Stimulated activated CD8-positive, alpha-beta memory T cell treated with anti-CD3 and anti-CD28 coated beads, Interleukin-15, amount 100 ng/mL, for 1 hour (primary cell): ENCODE results near the gene MSI2.

Experiments used
- DNase-seq: peaks from one replicate; pipeline ENCODE4 v3.0.0-alpha.2; 2020; ENCODE audit warnings: low read depth

MSI2 gene

GRCh38 chr17:57527221-57528057, 271.1 kb downstream of the MSI2 start:
- no peak for DNase-seq

- no peak for DNase-seq
Measured at GRCh38 chr17:57528058-57528451, 271.7 kb downstream of the MSI2 start.

- no peak for DNase-seq
Measured at GRCh38 chr17:57530026-57530425, 273.7 kb downstream of the MSI2 start.

GRCh38 chr17:57530508-57530907, 274.2 kb downstream of the MSI2 start:
- DNase-seq: no peak

GRCh38 chr17:57531078-57531477, 274.8 kb downstream of the MSI2 start:
- DNase-seq: no peak

- no peak for DNase-seq
Measured at GRCh38 chr17:57531648-57532504, 275.6 kb downstream of the MSI2 start.

GRCh38 chr17:57532556-57532955, 276.2 kb downstream of the MSI2 start:
- DNase-seq: no peak

GRCh38 chr17:57532966-57533365, 276.6 kb downstream of the MSI2 start:
- DNase-seq: no peak

- no peak for DNase-seq
Measured at GRCh38 chr17:57533684-57534305, 277.5 kb downstream of the MSI2 start.

GRCh38 chr17:57534863-57535248, 278.5 kb downstream of the MSI2 start:
- no peak for DNase-seq

GRCh38 chr17:57535249-57535966, 279.1 kb downstream of the MSI2 start:
- DNase-seq: no peak

GRCh38 chr17:57536289-57536688, 280.0 kb downstream of the MSI2 start:
- no peak for DNase-seq

GRCh38 chr17:57536789-57537523, 280.6 kb downstream of the MSI2 start:
- DNase-seq: no peak

GRCh38 chr17:57537524-57538410, 281.4 kb downstream of the MSI2 start:
- no peak for DNase-seq

GRCh38 chr17:57538736-57539456, 282.6 kb downstream of the MSI2 start:
- no peak for DNase-seq

- no peak for DNase-seq
Measured at GRCh38 chr17:57539529-57540301, 283.4 kb downstream of the MSI2 start.

- DNase-seq: no peak
Measured at GRCh38 chr17:57540596-57540995, 284.3 kb downstream of the MSI2 start.

- no peak for DNase-seq
Measured at GRCh38 chr17:57541049-57541448, 284.7 kb downstream of the MSI2 start.
